G401 (cell line): ENCODE results near the gene NXNL1. TPM values are rescaled to one million over a fixed set of nuclear protein-coding genes. Genes with fewer than 3 reads are reported as not detected.
A peak's percentile ranks its signal among the peaks of the same experiment; 100 is the strongest.

Experiments used
- DNase-seq: peaks from one replicate; pipeline ENCODE4 v3.0.0-alpha.2; 2015; ENCODE audit warnings: low spot score
- in situ Hi-C: cut with HindIII; loops from 2 replicates; pipeline ENCODE4 v1.10.0; 2016; ENCODE audit warnings: low sequenced_read_pairs, mixed read lengths
- total RNA-seq: library from RNA; depleted of rRNA; stranded (reverse); fragments of >200 nt; shearing (Covaris generic); gene quantifications from 2 replicates; pipeline ENCODE4 v1.2.3, GENCODE V29; 2014

The NXNL1 gene
- total RNA-seq, 1 experiment from 2014 or later = not detected

- in situ Hi-C loops = no loop called here
- DNase-seq = no peak
Observed at GRCh38 chr19:17467471-17468301, 7.0 kb upstream of the NXNL1 start.

- no peak for DNase-seq
- in situ Hi-C loops = no loop called here
Observed at GRCh38 chr19:17466487-17466850, 5.7 kb upstream of the NXNL1 start.

GRCh38 chr19:17458970-17459369 is 1.8 kb downstream of the NXNL1 start:
- in situ Hi-C loops = no loop called here
- no peak for DNase-seq

GRCh38 chr19:17457616-17458015 is 3.1 kb downstream of the NXNL1 start:
- DNase-seq = no peak
- in situ Hi-C loops = no loop called here

GRCh38 chr19:17456127-17456526 is 4.6 kb downstream of the NXNL1 start:
- in situ Hi-C loops = no loop called here
- no peak for DNase-seq

- in situ Hi-C loops = no loop called here
- no peak for DNase-seq
Observed at GRCh38 chr19:17455308-17456123, 5.2 kb downstream of the NXNL1 start.

- in situ Hi-C loops = no loop called here
- no peak for DNase-seq
Observed at GRCh38 chr19:17454576-17455071, 6.1 kb downstream of the NXNL1 start.

- in situ Hi-C loops = no loop called here
- no peak for DNase-seq
Observed at GRCh38 chr19:17451820-17452219, 8.9 kb downstream of the NXNL1 start.

GRCh38 chr19:17450264-17451075 is 10.3 kb downstream of the NXNL1 start:
- in situ Hi-C loops = no loop called here
- no peak for DNase-seq

GRCh38 chr19:17448131-17448967 is 12.4 kb downstream of the NXNL1 start, which contains the start of gene TMEM221:
TMEM221 (minus strand) TSS chr19:17448668; CDS start chr19:17448462, 206 bp downstream.
- in situ Hi-C loops = no loop called here
- DNase-seq = no peak

- in situ Hi-C loops = no loop called here
- no peak for DNase-seq
Observed at GRCh38 chr19:17447704-17448130, 13.0 kb downstream of the NXNL1 start.

GRCh38 chr19:17445526-17446165 is 15.1 kb downstream of the NXNL1 start:
- in situ Hi-C loops = no loop called here

GRCh38 chr19:17441241-17442021 is 19.3 kb downstream of the NXNL1 start:
- in situ Hi-C loops = no loop called here
- peak; percentile 8 for DNase-seq

More at GRCh38 chr19:17445526-17446165, 15.1 kb downstream of the NXNL1 start:
- DNase-seq = no peak

GRCh38 chr19:17436874-17437267 is 23.9 kb downstream of the NXNL1 start:
- no peak for DNase-seq
- in situ Hi-C loops = no loop called here

- no peak for DNase-seq
- in situ Hi-C loops = no loop called here
Observed at GRCh38 chr19:17436094-17436873, 24.4 kb downstream of the NXNL1 start.

- in situ Hi-C loops = no loop called here
- no peak for DNase-seq
Observed at GRCh38 chr19:17435218-17435617, 25.5 kb downstream of the NXNL1 start.

GRCh38 chr19:17431417-17431816 is 29.3 kb downstream of the NXNL1 start:
- no peak for DNase-seq
- in situ Hi-C loops = no loop called here
